GM19468 (cell line): ENCODE measurements around the gene TMSB10.
A peak's percentile ranks its signal among the peaks of the same experiment; 100 is the strongest.
"Not testable (repeated sequence)": the region's sequence is repeated elsewhere in the genome, so short reads cannot be mapped to it uniquely, and the experiment has no call there.

Source experiments
- ATAC-seq: cut with Tn5 transposase; IDR thresholded peaks from one replicate; pipeline ENCODE4 v1.9.1; 2021; ENCODE audit warnings: mild to moderate bottlenecking, moderate library complexity, moderate number of reproducible peaks; ENCODE audit not compliant: unreplicated experiment; ENCODE audit errors: extremely low read depth

The TMSB10 gene

GRCh38 chr2:84925724-84926376, 20.4 kb downstream of the TMSB10 start:
- peak; percentile 66 for ATAC-seq

- ATAC-seq = no peak
These were observed 21.8 kb downstream of the TMSB10 start for GRCh38 chr2:84927275-84927627.

DNA sequence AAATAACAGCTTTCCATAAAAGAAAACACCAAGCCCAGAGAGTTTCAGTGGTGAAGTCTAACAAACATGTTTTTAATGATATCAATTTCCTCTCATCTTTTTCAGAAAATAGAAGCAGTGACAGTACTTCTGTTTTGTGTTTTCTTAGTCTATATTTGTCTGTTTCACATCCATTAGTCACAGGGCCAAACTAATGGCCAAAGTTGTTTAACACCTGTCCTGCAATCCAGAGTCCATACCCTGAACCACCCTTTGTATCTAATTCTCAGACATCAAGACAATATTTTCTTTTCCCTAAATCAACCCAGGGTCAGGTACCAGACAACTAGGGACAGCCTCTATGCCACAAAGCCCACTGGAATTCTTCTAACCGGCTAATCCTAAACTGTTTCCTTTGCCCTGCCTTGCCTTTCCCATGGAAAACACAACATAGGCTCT, 25.9 kb downstream of the TMSB10 start:
- ATAC-seq = peak; percentile 67

- ATAC-seq = peak; percentile 28
These were observed 32.9 kb downstream of the TMSB10 start for GRCh38 chr2:84938194-84938879.

GRCh38 chr2:84939426-84940087, 34.1 kb downstream of the TMSB10 start:
- ATAC-seq = peak; percentile 59

DNA sequence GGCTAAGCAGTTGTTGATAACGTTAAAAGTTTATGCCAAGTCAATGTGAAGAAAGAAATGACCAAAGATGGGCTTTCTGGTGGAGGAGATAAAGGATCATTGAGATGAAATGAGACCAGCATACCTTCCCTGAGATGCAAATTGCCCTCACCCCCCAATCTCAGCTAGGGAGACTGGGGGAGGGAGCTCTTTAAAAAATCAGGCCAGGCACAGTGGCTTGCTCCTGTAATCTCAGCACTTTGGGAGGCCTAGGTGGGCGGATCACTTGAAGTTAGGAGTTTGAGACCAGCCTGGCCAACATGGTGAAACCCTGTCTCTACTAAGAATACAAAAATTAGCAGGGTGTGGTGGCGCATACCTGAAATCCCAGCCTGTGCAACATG, 34.6 kb downstream of the TMSB10 start:
- no peak for ATAC-seq

- ATAC-seq = no peak
These were observed 35.5 kb downstream of the TMSB10 start for GRCh38 chr2:84940831-84941412.

DNA sequence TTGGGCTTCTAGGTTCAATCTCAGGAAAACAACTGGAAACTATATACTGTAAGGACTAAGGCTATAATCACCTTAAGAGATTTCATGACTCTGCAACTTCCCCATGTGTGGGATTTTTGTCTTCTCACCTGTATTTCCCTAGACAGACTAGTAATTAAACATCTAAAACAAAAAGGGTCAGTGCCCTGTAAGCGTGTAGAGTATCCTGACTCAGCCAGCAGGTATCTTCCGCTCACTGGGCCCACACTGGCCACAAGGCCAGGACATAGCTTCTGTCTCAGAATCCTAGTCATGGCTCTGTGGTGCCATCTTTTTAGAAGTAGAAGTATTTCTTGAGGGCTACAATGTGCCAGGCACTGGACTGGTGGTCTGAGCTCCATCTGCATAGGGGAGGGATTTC, 36.7 kb downstream of the TMSB10 start:
- no peak for ATAC-seq

- peak; percentile 41 for ATAC-seq
These were observed 37.5 kb downstream of the TMSB10 start for GRCh38 chr2:84942964-84943421.

DNA sequence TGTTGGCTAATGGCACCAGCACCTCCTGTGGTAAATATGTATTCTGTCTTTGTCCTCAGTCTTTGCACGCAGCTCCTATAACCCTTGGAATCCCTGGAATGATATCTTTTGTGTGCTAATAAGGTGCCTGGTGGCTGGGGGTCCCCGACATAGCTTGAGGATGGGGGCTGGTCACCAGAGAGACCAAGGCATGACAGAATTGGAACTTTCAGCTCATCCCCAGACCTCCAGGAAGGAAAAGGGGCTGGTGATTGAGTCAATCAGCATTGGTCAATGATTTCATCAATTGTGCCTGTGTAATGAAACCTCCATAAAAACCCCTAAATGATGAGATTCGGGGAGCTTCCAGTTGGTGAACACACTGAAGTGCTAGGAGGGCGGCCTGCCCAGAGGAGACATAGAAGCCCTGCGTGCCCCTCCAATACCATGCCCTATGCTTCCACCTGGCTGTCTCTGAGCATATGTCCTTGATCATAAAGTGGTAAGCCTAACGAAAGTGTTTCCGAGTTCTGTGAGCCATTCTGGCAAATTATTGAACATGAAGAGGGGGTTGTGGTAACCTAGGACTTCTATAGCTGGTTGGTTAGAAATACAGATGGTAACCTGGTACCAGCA, 38.9 kb downstream of the TMSB10 start:
- no peak for ATAC-seq

DNA sequence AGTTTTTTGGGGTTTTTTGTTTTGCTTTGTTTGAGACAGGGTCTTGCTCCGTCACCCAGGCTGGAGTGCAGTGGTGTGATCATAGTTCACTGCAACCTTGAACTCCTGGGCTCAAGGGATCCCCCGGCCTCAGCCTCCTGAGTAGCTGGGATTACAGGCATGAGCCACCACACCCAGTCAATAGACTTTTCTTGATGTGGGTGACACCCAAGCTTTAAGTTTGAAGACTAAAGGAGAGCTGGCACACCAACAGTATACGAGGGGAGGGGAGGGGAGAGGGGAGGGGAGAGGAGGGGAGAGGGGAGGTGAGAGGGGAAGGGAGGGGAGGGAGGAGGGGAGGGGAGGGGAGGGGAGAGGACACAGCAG, 40.4 kb downstream of the TMSB10 start:
- not testable (repeated sequence) for ATAC-seq

GRCh38 chr2:84946204-84947009, 41.0 kb downstream of the TMSB10 start:
- peak; percentile 47 for ATAC-seq

DNA sequence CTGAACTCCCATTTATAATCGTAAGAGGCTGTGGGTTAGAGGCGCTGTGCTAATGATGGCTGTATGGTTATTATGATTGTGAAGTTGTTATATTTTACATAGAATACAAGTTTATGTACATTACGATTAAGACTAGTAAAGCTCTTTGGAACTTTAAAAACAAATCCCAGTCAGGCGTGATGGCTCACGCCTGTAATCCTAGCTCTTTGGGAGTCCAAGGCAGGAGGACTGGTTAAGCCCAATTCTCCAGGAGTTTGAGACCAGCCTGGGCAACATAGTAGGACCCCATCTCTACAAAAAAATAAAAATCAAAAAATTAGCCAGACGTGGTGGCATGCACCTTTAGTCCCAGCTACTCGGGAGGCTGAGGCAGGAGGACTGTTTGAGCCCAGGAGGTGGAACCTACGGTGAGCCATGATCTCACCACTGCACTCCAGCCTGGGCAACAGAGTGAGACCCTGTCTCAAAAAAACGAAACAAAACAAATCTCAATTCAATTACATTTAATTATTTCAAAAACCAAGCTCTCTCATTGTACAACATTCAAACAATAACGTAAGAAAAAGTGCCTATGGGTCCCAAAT, 41.6 kb downstream of the TMSB10 start:
- no peak for ATAC-seq

DNA sequence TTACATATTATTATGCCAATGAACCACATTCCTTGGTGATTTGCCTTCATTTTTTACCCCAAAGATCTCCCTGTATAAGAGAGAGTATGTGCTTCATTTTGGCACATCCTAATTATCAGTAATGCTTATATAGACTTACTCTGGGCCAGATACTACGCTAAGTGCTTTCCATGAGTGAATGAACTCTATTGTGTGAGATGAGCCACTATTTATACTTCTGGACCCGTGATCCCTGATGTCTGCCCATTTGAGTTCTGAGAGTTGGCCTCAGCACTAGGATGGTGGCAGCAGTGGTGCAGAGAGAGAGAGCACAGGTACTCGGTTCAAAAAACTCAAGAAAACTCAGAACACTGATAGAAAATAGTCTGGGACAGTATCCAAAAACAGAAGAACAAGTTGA, 48.1 kb downstream of the TMSB10 start:
- no peak for ATAC-seq

DNA sequence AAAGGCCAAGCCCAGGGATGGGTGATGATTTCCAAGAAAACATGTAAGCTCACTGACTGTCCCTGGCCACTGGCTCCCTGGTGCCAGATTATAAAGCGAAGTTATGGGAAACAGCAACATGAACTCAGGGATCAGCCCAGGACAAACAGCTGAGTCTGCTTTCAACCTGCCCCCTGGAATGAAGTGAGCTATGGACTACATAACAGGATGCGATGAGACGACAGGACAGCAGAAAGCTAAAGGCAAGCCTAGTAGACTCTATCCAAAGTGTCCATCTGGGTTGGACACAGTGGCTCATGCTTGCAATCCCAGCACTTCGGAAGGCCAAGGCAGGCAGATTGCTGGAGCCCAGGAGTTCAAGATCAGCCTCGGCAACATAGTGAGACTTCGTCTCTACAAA, 48.9 kb downstream of the TMSB10 start:
- no peak for ATAC-seq
